ENCODE measurements around the gene ABHD5.

The ABHD5 gene

GRCh38 chr3:43753741-43754715 is 63.3 kb downstream of the ABHD5 start:
- TF ChIP-seq POLR2AphosphoS5 (IDR thresholded peaks at IDR 0.05; ENCODE audit: low read depth, low read length) = no peak
- no peak for TF ChIP-seq TAF1 (IDR thresholded peaks at IDR 0.05; ENCODE audit: borderline replicate concordance, insufficient read depth, low read length)
- no peak for TF ChIP-seq SIN3A (IDR thresholded peaks at IDR 0.05; ENCODE audit: borderline replicate concordance, insufficient read depth, low read length)
- TF ChIP-seq FOXP2 (optimal IDR thresholded peaks at IDR 0.05; ENCODE audit: borderline replicate concordance, extremely low read depth, extremely low read length, insufficient read depth) = no peak
- no peak for TF ChIP-seq REST (IDR thresholded peaks at IDR 0.05; ENCODE audit: insufficient read depth in 1 of 2, low read depth in 2 of 2, low read length in 2 of 2)

GRCh38 chr3:43755516-43756200 is 64.9 kb downstream of the ABHD5 start:
- TF ChIP-seq TAF1 (IDR thresholded peaks at IDR 0.05; ENCODE audit: borderline replicate concordance, insufficient read depth, low read length) (no peak), POLR2AphosphoS5 (IDR thresholded peaks at IDR 0.05; ENCODE audit: low read depth, low read length) (no peak), FOXP2 (optimal IDR thresholded peaks at IDR 0.05; ENCODE audit: borderline replicate concordance, extremely low read depth, extremely low read length, insufficient read depth) (no peak), SIN3A (IDR thresholded peaks at IDR 0.05; ENCODE audit: borderline replicate concordance, insufficient read depth, low read length) (no peak), REST (IDR thresholded peaks at IDR 0.05; ENCODE audit: insufficient read depth in 1 of 2, low read depth in 2 of 2, low read length in 2 of 2) (no peak)

GRCh38 chr3:43757666-43758321 is 67.1 kb downstream of the ABHD5 start:
- TF ChIP-seq TAF1 (IDR thresholded peaks at IDR 0.05; ENCODE audit: borderline replicate concordance, insufficient read depth, low read length) = no peak

- TF ChIP-seq TAF1 (IDR thresholded peaks at IDR 0.05; ENCODE audit: borderline replicate concordance, insufficient read depth, low read length) = no peak
- no peak for TF ChIP-seq REST (IDR thresholded peaks at IDR 0.05; ENCODE audit: insufficient read depth in 1 of 2, low read depth in 2 of 2, low read length in 2 of 2)
- no peak for TF ChIP-seq SIN3A (IDR thresholded peaks at IDR 0.05; ENCODE audit: borderline replicate concordance, insufficient read depth, low read length)
- no peak for TF ChIP-seq POLR2AphosphoS5 (IDR thresholded peaks at IDR 0.05; ENCODE audit: low read depth, low read length)
- no peak for TF ChIP-seq FOXP2 (optimal IDR thresholded peaks at IDR 0.05; ENCODE audit: borderline replicate concordance, extremely low read depth, extremely low read length, insufficient read depth)
Observed at GRCh38 chr3:43758592-43759225, 68.0 kb downstream of the ABHD5 start.

- TF ChIP-seq SIN3A (IDR thresholded peaks at IDR 0.05; ENCODE audit: borderline replicate concordance, insufficient read depth, low read length) (no peak), TAF1 (IDR thresholded peaks at IDR 0.05; ENCODE audit: borderline replicate concordance, insufficient read depth, low read length) (no peak)
Observed at GRCh38 chr3:43759297-43759782, 68.6 kb downstream of the ABHD5 start.

Measured in PFSK-1 (cell line).